ES-I3 (cell line): ENCODE data around the gene FBXL7.

Source experiments
- H3K36me3 ChIP-seq: 2 replicates; pipeline ENCODE4 v1.6.1; 2013; ENCODE audit warnings: mild to moderate bottlenecking, low read length, control low read depth, moderate library complexity; ENCODE audit not compliant: insufficient read depth
- H3K4me1 ChIP-seq: 2 replicates; pipeline ENCODE4 v1.6.1; 2013; ENCODE audit warnings: mild to moderate bottlenecking, control low read depth, low read length; ENCODE audit not compliant: insufficient read depth
- H3K9ac ChIP-seq: 2 replicates; pipeline ENCODE4 v1.6.1; 2013; ENCODE audit warnings: low read depth, mild to moderate bottlenecking, low read length, moderate library complexity
- H3K9me3 ChIP-seq: 2 replicates; pipeline ENCODE4 v1.6.1; 2013; ENCODE audit warnings: mild to moderate bottlenecking, low read length, moderate library complexity; ENCODE audit not compliant: control insufficient read depth, insufficient read depth

The FBXL7 gene

DNA sequence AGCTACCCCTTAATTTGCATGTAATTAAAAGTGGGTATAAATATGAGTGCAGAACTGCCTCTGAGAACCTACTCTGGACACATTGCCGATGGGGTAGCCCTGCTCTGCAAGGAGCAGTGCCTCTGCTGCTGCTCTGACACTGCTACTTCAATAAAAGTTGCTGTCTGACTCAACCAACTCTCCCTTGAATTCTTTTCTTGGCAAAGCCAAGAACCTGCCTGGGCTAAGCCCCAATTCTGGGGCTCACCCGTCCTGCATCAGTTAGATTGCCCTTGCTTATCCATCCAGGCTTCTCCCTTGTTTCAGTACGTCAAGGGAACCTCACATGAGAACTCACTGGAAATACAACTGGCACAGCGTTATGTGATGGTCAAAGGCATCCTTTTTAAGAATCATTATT, 44.1 kb downstream of the FBXL7 start:
- H3K4me1 ChIP-seq = peaks cover 3% of the 10 kb centered on the region; the same call in 1 of the 2 replicates
- H3K9ac ChIP-seq = no peak overlapping the region
- no peaks in the 10 kb centered on the region; the same call in 1 of the 2 replicates for H3K9me3 ChIP-seq
- no peaks in the 10 kb centered on the region; the same call in 1 of the 2 replicates for H3K36me3 ChIP-seq

DNA sequence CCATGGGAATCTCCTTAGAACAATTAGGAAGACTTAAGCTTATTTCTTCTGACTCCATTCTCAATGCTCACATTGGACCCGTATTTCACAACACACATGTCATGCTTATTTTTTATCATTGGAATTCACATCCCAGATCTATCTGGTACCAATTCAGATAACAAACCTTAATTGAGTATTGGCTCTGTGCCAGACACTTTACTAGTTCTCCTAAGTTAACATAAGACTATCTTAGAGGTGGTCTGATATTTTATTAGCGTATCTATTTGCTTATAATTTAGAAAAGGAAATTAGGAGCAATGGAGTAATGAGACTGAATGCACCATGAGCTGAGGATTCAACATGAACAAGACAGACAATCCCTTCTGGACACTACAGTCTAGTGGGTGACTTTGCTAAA, 45.1 kb downstream of the FBXL7 start:
- Histone ChIP-seq H3K9ac (no peak overlapping the region), H3K9me3 (no peaks in the 10 kb centered on the region; the same call in 1 of the 2 replicates), H3K4me1 (peaks cover 9% of the 10 kb centered on the region; the same call in 1 of the 2 replicates), H3K36me3 (no peaks in the 10 kb centered on the region; the same call in 1 of the 2 replicates)

DNA sequence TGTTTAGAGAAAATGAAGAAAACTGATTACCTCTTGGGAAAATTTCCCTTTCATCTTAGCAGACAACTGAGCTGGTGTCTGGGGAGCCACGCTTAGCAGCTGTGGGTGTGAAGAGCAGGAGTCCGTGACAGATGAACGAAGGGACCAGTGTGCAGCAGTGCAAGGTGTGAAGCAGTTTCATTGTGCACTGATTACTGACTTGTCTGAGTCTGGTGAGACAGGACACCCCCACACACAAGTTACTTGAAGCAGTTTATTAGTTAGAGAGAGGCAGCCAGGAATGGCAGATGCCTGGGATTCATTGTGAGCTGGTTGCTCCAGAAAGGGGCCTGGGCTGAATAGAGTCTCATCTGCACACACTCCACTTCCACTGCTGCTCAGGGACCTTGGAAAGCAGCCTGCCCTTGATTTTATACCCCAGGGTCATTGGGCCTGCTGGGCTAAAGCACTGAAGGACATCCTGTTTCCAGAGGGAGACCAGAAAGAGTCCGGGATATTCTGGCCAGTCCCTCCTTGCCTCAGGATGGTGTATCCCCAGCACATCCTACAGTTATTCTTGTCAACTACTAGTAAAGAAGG, 47.4 kb downstream of the FBXL7 start:
- Histone ChIP-seq H3K36me3 (no peaks in the 10 kb centered on the region; the same call in 1 of the 2 replicates), H3K4me1 (peaks cover 12% of the 10 kb centered on the region; the same call in 1 of the 2 replicates), H3K9ac (no peak overlapping the region), H3K9me3 (no peaks in the 10 kb centered on the region; the same call in 1 of the 2 replicates)

DNA sequence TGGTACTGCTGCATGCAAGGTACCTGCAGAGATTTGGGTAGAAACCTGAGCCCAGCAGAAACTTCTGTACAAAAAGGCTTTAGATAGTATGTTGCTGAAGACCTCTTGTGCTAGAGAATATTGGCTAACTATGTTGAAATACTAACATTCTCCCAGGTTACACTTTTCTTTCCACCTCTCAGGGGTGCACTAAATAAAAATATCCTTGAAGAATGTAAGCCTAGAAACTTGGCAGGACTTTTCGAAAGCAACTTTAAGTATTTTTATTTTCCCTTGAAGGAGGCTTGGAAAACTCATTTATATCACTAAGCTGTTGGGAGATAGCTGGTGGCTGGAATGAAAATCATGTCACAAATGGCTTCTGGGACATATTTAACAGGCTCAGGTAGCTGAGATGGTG, 50.0 kb downstream of the FBXL7 start:
- Histone ChIP-seq H3K9me3 (no peaks in the 10 kb centered on the region; the same call in 1 of the 2 replicates), H3K9ac (no peak overlapping the region), H3K36me3 (no peaks in the 10 kb centered on the region; the same call in 1 of the 2 replicates), H3K4me1 (peaks cover 20% of the 10 kb centered on the region)

DNA sequence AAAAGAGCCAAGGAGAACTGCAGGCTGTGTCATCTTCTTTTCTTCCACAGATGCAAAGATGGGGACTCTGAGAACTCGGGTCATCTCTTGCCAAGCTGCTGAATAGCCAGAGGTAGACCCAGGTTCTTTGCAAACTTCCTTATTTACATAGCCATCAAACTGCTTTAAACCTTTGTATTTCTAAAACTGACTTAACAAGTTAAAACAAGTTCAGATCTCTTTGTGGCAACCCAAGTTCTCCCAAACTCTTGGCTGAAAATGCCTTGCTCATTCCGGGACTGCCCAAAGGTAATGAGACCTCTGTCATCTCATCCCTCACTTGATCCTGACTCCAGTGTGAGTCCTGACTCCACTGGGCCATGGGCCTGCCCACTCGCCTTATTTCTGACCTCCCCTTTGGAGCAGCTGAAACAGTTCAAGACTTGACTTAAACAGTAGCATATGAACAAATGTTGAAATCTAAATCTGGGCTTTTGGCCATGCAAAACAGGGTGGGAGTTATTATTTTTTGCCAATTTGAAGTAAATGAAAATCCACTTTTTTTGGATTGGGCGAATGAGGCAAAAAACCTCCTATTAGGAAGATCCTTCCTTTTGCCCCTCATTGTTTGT, 50.6 kb downstream of the FBXL7 start:
- no peaks in the 10 kb centered on the region; the same call in 1 of the 2 replicates for H3K9me3 ChIP-seq
- peaks cover 24% of the 10 kb centered on the region for H3K4me1 ChIP-seq
- no peak overlapping the region for H3K9ac ChIP-seq
- H3K36me3 ChIP-seq = no peaks in the 10 kb centered on the region; the same call in 1 of the 2 replicates

DNA sequence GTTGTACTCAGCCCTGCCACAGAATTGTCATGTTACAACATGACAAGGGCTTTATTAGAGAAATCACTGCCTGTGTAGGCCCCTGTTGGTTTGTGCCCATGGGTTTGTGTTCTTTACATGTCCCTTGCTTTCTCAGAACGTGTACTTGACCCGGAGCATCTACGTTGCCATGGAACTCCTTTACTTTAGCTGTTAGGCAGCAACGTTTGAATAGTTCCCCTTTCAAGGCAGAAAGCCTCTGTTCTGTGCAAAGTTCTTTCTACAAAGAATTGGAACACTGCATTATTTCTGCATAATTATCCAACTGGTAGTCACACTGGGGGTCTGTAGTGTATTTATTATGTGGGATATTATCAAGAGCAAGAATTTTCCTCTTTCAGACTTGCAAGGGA, 51.1 kb downstream of the FBXL7 start:
- Histone ChIP-seq H3K9me3 (no peaks in the 10 kb centered on the region; the same call in 1 of the 2 replicates), H3K36me3 (no peaks in the 10 kb centered on the region; the same call in 1 of the 2 replicates), H3K9ac (no peak overlapping the region), H3K4me1 (peaks cover 24% of the 10 kb centered on the region)

DNA sequence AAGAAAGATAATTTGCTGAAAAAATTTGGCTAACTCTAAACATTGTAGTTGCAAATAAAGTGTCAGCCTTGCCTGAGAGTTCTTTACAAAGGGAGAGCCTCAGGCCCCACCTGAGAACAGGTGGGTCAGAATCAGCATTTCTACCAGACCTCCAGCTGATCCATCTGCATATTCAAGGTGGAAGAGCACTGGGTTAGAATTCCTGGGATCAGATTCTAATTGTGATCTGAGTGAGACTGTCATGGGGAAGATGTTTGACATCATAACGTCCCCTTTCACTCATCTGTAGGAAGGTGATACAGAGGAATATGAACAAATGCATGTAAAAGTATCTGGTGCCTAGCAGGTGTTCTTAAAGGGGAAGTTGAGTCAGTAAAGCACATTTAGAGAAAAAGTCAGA, 54.6 kb downstream of the FBXL7 start:
- Histone ChIP-seq H3K9ac (no peak overlapping the region), H3K9me3 (no peaks in the 10 kb centered on the region; the same call in 1 of the 2 replicates), H3K36me3 (no peaks in the 10 kb centered on the region; the same call in 1 of the 2 replicates), H3K4me1 (peaks cover 27% of the 10 kb centered on the region)

DNA sequence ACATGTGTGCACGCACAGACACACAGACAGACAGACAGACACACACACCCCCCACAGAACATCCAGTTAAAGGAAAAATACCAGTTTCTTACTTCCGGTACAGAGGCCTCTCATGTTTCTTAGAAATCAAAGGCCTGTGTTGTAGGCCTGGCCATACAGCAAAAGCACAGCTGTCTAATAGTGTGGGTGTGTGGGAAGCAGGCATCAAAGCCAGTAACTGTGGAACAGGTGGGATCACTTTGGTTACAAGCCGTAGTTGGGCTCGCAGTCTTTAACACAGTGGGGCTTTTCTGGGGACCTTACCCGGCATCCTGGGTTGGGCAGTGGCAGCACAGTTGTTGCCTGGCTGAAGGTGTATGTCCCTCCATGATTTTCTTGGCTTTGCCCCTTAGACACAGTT, 55.2 kb downstream of the FBXL7 start:
- H3K36me3 ChIP-seq = no peaks in the 10 kb centered on the region; the same call in 1 of the 2 replicates
- peaks cover 21% of the 10 kb centered on the region for H3K4me1 ChIP-seq
- no peaks in the 10 kb centered on the region; the same call in 1 of the 2 replicates for H3K9me3 ChIP-seq
- no peak overlapping the region for H3K9ac ChIP-seq

DNA sequence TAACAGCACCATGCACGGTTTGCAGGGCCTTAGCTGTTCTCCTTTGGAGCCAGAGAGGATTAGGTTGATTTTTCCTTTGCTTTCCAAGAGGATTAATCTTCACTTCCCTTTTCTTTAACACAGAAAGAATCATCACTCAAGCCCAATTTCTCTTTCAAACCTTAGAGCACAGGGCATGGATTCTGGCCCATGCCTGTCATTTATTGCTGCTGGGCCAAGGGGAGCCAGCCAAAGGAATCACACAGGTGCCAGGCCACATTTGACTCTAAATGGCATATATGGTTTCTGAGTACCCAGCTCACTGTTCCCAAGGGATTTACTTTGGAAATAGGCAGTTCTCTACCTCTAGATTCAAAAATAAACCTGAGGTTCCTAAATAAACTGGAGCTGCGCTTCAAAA, 58.3 kb downstream of the FBXL7 start:
- Histone ChIP-seq H3K9me3 (no peaks in the 10 kb centered on the region), H3K9ac (no peak overlapping the region), H3K4me1 (peaks cover 19% of the 10 kb centered on the region), H3K36me3 (no peaks in the 10 kb centered on the region)

DNA sequence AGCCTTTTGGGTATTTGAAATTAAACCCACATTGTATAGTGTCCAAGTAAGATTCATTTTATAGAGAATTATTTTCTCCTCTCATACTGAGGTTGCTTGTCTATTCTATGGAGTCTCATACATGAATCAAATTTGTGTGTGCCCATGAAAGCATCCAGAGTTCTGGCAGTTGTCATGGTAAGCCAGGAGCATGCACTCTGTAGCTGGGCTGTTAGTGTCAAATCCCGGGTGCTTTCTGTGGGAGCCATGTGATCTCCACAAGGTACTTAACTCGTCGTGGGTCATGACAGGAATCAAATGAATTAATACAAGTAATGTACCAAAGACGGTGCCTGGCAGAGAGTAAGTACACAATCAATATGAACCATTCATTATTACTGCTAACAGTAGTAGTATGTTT, 58.7 kb downstream of the FBXL7 start:
- no peak overlapping the region for H3K9ac ChIP-seq
- peaks cover 16% of the 10 kb centered on the region for H3K4me1 ChIP-seq
- H3K9me3 ChIP-seq = no peaks in the 10 kb centered on the region
- H3K36me3 ChIP-seq = no peaks in the 10 kb centered on the region

DNA sequence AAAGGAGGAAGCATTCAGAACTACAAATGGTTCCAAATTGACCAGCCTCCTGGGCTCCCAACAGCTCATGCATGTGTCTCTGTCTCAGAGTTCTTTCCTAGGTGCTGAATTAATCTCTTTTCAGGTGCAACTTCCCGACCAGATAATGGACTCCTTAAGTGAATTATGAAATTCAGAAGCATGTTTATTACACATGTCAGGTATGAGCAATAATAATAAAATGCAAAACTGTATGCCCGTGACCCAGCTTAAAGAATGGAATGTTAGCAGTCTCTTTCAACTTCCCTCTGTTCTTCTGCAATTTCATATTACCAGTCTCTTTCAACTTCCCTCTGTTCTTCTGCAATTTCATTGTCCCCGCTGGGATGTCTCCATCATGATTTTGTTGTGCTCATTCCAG, 60.4 kb downstream of the FBXL7 start:
- Histone ChIP-seq H3K4me1 (peaks cover 4% of the 10 kb centered on the region; the same call in 1 of the 2 replicates), H3K36me3 (no peaks in the 10 kb centered on the region), H3K9me3 (no peaks in the 10 kb centered on the region), H3K9ac (no peak overlapping the region)

DNA sequence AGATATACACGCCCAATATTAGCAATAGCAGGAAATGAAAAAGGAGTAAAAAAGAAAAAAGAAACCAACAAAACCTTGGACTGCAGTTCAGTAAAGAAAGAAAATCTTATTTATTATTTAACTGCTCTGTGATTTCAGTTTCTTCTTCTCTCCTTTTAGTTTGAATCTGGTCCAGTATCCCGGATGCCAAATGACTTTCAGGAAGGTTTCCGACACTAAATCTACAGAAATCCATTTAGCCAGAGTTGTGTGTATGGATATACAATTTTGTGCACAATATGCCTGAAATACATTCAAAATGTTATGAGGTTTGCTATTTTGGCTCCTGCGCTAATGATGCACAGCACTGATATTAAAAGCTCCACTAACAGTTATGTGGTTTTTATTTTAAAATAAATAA, 64.5 kb downstream of the FBXL7 start:
- no peaks in the 10 kb centered on the region for H3K9me3 ChIP-seq
- no peaks in the 10 kb centered on the region for H3K4me1 ChIP-seq
- H3K36me3 ChIP-seq = no peaks in the 10 kb centered on the region
- H3K9ac ChIP-seq = no peak overlapping the region

DNA sequence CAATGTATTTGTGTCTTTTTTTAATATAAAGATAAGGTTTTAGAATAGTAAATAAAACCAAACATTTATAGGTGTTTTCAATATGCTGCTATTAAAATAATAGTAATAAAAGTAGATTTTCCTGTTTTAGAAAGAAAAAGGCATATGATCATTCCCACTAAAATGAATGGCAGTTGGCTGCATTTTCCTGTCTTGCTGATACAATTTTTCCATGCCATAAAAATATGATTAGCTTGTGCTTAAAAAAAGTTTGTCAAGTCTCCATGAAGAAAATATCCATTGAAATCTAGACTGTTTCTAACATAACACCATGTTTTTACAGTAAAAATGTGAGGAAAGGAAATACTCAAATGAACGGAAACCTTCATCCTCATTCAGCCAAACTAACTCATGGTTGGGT, 65.0 kb downstream of the FBXL7 start:
- H3K9ac ChIP-seq = no peak overlapping the region
- H3K4me1 ChIP-seq = no peaks in the 10 kb centered on the region
- no peaks in the 10 kb centered on the region for H3K9me3 ChIP-seq
- H3K36me3 ChIP-seq = no peaks in the 10 kb centered on the region

DNA sequence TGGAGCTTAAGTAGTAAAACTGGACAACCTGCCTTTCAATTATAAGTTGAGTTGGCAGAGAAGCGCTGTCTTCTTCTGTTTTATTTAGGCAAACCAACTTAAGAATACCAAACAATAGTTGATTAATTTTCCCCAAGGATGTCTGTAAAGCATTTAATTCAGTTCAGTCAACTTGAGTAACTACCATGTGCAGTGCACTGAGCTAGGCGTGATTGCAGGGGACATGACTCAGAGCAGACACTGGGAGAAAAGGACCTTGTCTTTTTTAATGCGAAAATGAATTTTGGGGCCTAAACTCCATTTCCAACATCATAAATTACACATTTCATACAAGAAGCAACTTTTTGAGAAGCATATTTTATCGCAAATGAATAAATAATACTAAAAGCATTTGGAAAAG, 66.3 kb downstream of the FBXL7 start:
- Histone ChIP-seq H3K9me3 (no peaks in the 10 kb centered on the region), H3K36me3 (no peaks in the 10 kb centered on the region), H3K9ac (no peak overlapping the region), H3K4me1 (no peaks in the 10 kb centered on the region)

DNA sequence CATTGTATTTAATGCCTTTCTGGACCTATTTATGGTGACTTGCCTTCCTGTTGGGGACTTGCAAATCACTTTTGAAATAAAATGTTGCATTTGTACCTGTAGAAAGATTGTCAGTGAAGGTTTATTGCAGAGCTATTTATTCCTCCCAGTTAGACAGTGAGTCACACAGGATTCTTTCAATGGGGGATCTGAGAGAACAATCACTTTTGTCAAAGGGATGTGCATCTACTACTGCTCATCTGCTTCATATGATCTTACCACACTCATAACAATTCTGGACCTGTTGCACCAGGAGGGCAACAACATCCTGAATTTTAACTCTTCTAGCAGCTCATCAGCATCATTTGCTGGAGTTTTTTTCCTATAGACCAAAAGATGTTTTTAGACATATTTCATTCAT, 66.8 kb downstream of the FBXL7 start:
- Histone ChIP-seq H3K9me3 (no peaks in the 10 kb centered on the region), H3K9ac (no peak overlapping the region), H3K36me3 (no peaks in the 10 kb centered on the region), H3K4me1 (no peaks in the 10 kb centered on the region)
